Muscle layer of colon (tissue), 2 donors: ENCODE measurements around the gene TSPAN3.
A peak's percentile ranks its signal among the peaks of the same experiment; 100 is the strongest.

ENCODE experiments used
- H3K27ac ChIP-seq: one replicate; pipeline ENCODE4 v1.7.0; 2013; ENCODE audit warnings: low read depth, mild to moderate bottlenecking, low read length, moderate library complexity
- H3K27me3 ChIP-seq, 2 donors: one replicate each; pipeline ENCODE4 v1.7.0; 2013; ENCODE audit warnings: low read length in 2 of 2, mild to moderate bottlenecking in 2 of 2; ENCODE audit not compliant: insufficient read depth in 2 of 2, control insufficient read depth in 1 of 2
- H3K36me3 ChIP-seq: one replicate; pipeline ENCODE4 v1.7.0; 2013; ENCODE audit warnings: mild to moderate bottlenecking, low read length; ENCODE audit not compliant: insufficient read depth
- H3K4me1 ChIP-seq: one replicate; pipeline ENCODE4 v1.7.0; 2013; ENCODE audit warnings: mild to moderate bottlenecking, low read length; ENCODE audit not compliant: insufficient read depth
- H3K4me3 ChIP-seq, 2 donors: one replicate each; pipeline ENCODE4 v1.7.0; 2013; ENCODE audit warnings: low read length in 2 of 2, low read depth in 1 of 2, mild to moderate bottlenecking in 1 of 2, moderate library complexity in 1 of 2
- H3K9ac ChIP-seq: one replicate; pipeline ENCODE4 v1.7.0; 2013; ENCODE audit warnings: low read length
- H3K9me3 ChIP-seq: one replicate; pipeline ENCODE4 v1.7.0; 2013; ENCODE audit warnings: mild to moderate bottlenecking, low read length
- donor health status: abdominal sarcoma.
- donor health status: Adenocarcinoma of cecum.

TSPAN3 gene

GRCh38 chr15:76994971-76995945 is 75.7 kb downstream of the TSPAN3 start, which contains the start of gene PSTPIP1:
PSTPIP1 (plus strand) TSS chr15:76995126; CDS start chr15:76995574, 448 bp downstream.
- Histone ChIP-seq H3K36me3 (no peaks in the 10 kb centered on the region), H3K4me3 (peak within 1 kb of the TSS in 1 of 2 donors; percentile 22), H3K27me3 (no peaks in the 10 kb centered on the region), H3K9ac (no peak within 1 kb of the TSS), H3K27ac (peak within 1 kb of the TSS; percentile 12), H3K9me3 (no peaks in the 10 kb centered on the region), H3K4me1 (peaks cover 15% of the 10 kb centered on the region)

DNA sequence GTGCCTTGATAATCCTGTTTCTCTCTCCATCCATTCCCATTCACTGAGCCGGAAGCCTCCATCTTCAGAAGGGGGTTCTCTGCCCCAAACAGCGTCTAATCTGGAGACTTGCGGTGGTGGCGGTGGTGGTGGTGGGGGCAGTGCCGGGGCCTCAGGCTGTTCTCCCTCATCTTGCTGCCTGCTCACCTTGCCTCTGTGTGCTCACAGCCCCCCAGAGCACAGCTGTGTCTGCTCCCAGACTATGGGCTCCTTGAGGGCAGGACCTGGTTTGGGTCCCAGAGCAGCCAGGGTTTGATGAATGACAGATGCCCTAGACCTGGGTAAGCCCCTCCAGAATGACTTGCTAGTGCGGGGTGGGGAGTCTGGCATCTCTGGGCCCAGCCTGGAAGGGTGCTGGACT is 76.4 kb downstream of the TSPAN3 start:
- Histone ChIP-seq H3K27ac (peak overlapping the region; percentile 12), H3K36me3 (no peaks in the 10 kb centered on the region), H3K9me3 (no peaks in the 10 kb centered on the region), H3K4me1 (peaks cover 15% of the 10 kb centered on the region), H3K9ac (no peak overlapping the region), H3K27me3 (no peaks in the 10 kb centered on the region), H3K4me3 (no peak overlapping the region)

DNA sequence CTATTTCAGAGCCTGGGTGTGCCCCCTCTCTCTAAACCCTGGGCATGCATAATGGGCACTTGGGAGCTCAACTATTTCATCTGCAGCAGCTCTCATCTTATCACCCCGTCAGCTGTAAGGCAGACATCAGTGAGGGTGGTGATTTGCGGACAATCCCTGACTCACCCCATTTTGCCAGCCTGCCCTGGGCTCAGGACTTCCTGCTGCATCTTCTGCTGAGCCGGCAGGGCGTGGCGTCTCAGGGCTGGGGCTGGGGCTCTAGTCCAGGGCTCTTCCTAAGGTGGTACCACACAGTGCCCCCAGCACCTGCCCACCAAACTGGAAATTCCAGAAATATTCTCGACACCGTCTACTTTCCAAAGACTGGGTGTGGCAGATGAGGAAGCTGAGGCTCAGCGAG is 76.9 kb downstream of the TSPAN3 start:
- Histone ChIP-seq H3K9me3 (no peaks in the 10 kb centered on the region), H3K36me3 (no peaks in the 10 kb centered on the region), H3K27me3 (no peaks in the 10 kb centered on the region), H3K9ac (no peak overlapping the region), H3K4me3 (no peak overlapping the region), H3K27ac (no peak overlapping the region), H3K4me1 (peaks cover 15% of the 10 kb centered on the region)

- H3K9me3 ChIP-seq, result no peaks in the 10 kb centered on the region
- no peak overlapping the region for H3K9ac ChIP-seq
- H3K4me3 ChIP-seq, result no peak overlapping the region
- H3K27ac ChIP-seq, result no peak overlapping the region
- peaks cover 15% of the 10 kb centered on the region for H3K4me1 ChIP-seq
- H3K36me3 ChIP-seq, result no peaks in the 10 kb centered on the region
- H3K27me3 ChIP-seq, result no peaks in the 10 kb centered on the region
Observed at GRCh38 chr15:76993114-76993725, 77.7 kb downstream of the TSPAN3 start.

GRCh38 chr15:76991741-76992645 is 78.9 kb downstream of the TSPAN3 start:
- no peak overlapping the region for H3K4me3 ChIP-seq
- H3K9me3 ChIP-seq, result no peaks in the 10 kb centered on the region
- no peak overlapping the region for H3K27ac ChIP-seq
- H3K36me3 ChIP-seq, result no peaks in the 10 kb centered on the region
- no peaks in the 10 kb centered on the region for H3K27me3 ChIP-seq
- H3K4me1 ChIP-seq, result peaks cover 13% of the 10 kb centered on the region
- H3K9ac ChIP-seq, result no peak overlapping the region
